Activated T-cell treated with anti-CD3 and anti-CD28 coated beads, Interleukin-2, amount 50 U/mL, for 4 hours (primary cell): ENCODE measurements around the gene NUP98. TPM values are rescaled to one million over a fixed set of nuclear protein-coding genes. Genes with fewer than 3 reads are reported as not detected.
A peak's percentile ranks its signal among the peaks of the same experiment; 100 is the strongest.

Experiments
- ATAC-seq, 2 donors: fragments of 200-7000 bp; cut with Tn5 transposase; one replicate each; pipeline ENCODE4 v1.10.0; 2021
- DNase-seq: peaks from one replicate; pipeline ENCODE4 v3.0.0-alpha.2; 2020
- H3K27me3 Mint-ChIP-seq: one replicate; pipeline ENCODE4 v1.8.0; 2021; ENCODE audit warnings: low read depth, mixed read lengths
- H3K36me3 Mint-ChIP-seq: one replicate; pipeline ENCODE4 v1.8.0; 2022; ENCODE audit warnings: mixed read lengths; ENCODE audit not compliant: insufficient read depth
- H3K4me1 Mint-ChIP-seq: one replicate; pipeline ENCODE4 v1.8.0; 2021; ENCODE audit warnings: low read depth, mixed read lengths
- H3K4me3 Mint-ChIP-seq: one replicate; pipeline ENCODE4 v1.8.0; 2021; ENCODE audit warnings: mild to moderate bottlenecking, moderate library complexity, mixed read lengths
- H3K9me3 Mint-ChIP-seq: one replicate; pipeline ENCODE4 v1.8.0; 2021; ENCODE audit warnings: mixed read lengths
- total RNA-seq, 3 donors: library from RNA; stranded (reverse); gene quantifications; one replicate each; pipeline ENCODE4 v1.2.1, GENCODE V29; 2021

Gene NUP98
- total RNA-seq, 3 donors from 2014 or later, result 118 to 124 (median 119) TPM

- Mint-ChIP-seq H3K36me3 (peaks cover 37% of the 10 kb centered on the region), H3K4me3 (no peak overlapping the region), H3K9me3 (no peaks in the 10 kb centered on the region), H3K4me1 (peaks cover 2% of the 10 kb centered on the region), H3K27me3 (no peaks in the 10 kb centered on the region)
- ATAC-seq (no peak), DNase-seq (no peak)
Observed at GRCh38 chr11:3710485-3711259, 86.7 kb downstream of the NUP98 start.

GRCh38 chr11:3709977-3710376 is 87.4 kb downstream of the NUP98 start:
- Mint-ChIP-seq H3K4me3 (no peak overlapping the region), H3K27me3 (no peaks in the 10 kb centered on the region), H3K4me1 (peaks cover 2% of the 10 kb centered on the region), H3K36me3 (peaks cover 42% of the 10 kb centered on the region), H3K9me3 (no peaks in the 10 kb centered on the region)
- ATAC-seq, result no peak
- DNase-seq, result no peak

- H3K4me3 Mint-ChIP-seq, result no peak overlapping the region
- no peaks in the 10 kb centered on the region for H3K9me3 Mint-ChIP-seq
- peaks cover 33% of the 10 kb centered on the region for H3K36me3 Mint-ChIP-seq
- DNase-seq, result no peak
- no peak for ATAC-seq
- peaks cover 2% of the 10 kb centered on the region for H3K4me1 Mint-ChIP-seq
- no peaks in the 10 kb centered on the region for H3K27me3 Mint-ChIP-seq
Observed at GRCh38 chr11:3707176-3707575, 90.2 kb downstream of the NUP98 start.

GRCh38 chr11:3703383-3703782 is 94.0 kb downstream of the NUP98 start:
- H3K4me3 Mint-ChIP-seq, result no peak overlapping the region
- no peaks in the 10 kb centered on the region for H3K9me3 Mint-ChIP-seq
- H3K4me1 Mint-ChIP-seq, result no peaks in the 10 kb centered on the region
- DNase-seq, result no peak
- peaks cover 46% of the 10 kb centered on the region for H3K36me3 Mint-ChIP-seq
- H3K27me3 Mint-ChIP-seq, result no peaks in the 10 kb centered on the region
- no peak for ATAC-seq

GRCh38 chr11:3700910-3701309 is 96.4 kb downstream of the NUP98 start:
- Mint-ChIP-seq H3K4me1 (no peaks in the 10 kb centered on the region), H3K27me3 (no peaks in the 10 kb centered on the region), H3K36me3 (peaks cover 44% of the 10 kb centered on the region), H3K4me3 (no peak overlapping the region), H3K9me3 (no peaks in the 10 kb centered on the region)
- ATAC-seq, result no peak
- DNase-seq, result no peak

- no peaks in the 10 kb centered on the region for H3K9me3 Mint-ChIP-seq
- H3K4me3 Mint-ChIP-seq, result no peak overlapping the region
- no peaks in the 10 kb centered on the region for H3K27me3 Mint-ChIP-seq
- DNase-seq (no peak), ATAC-seq (no peak)
- peaks cover 47% of the 10 kb centered on the region for H3K36me3 Mint-ChIP-seq
- H3K4me1 Mint-ChIP-seq, result no peaks in the 10 kb centered on the region
Observed at GRCh38 chr11:3700410-3700809, 96.9 kb downstream of the NUP98 start.

GRCh38 chr11:3686751-3687150 is 110.6 kb downstream of the NUP98 start:
- no peak for DNase-seq
- no peak for ATAC-seq
- Mint-ChIP-seq H3K27me3 (no peaks in the 10 kb centered on the region), H3K36me3 (peaks cover 35% of the 10 kb centered on the region), H3K4me3 (no peak overlapping the region), H3K9me3 (no peaks in the 10 kb centered on the region), H3K4me1 (peaks cover 7% of the 10 kb centered on the region)

- no peaks in the 10 kb centered on the region for H3K9me3 Mint-ChIP-seq
- H3K4me1 Mint-ChIP-seq, result peaks cover 7% of the 10 kb centered on the region
- no peak overlapping the region for H3K4me3 Mint-ChIP-seq
- ATAC-seq (no peak), DNase-seq (no peak)
- peaks cover 32% of the 10 kb centered on the region for H3K36me3 Mint-ChIP-seq
- H3K27me3 Mint-ChIP-seq, result no peaks in the 10 kb centered on the region
Observed at GRCh38 chr11:3685923-3686322, 111.4 kb downstream of the NUP98 start.

- no peaks in the 10 kb centered on the region for H3K9me3 Mint-ChIP-seq
- DNase-seq (no peak), ATAC-seq (no peak)
- H3K36me3 Mint-ChIP-seq, result peaks cover 35% of the 10 kb centered on the region
- no peak overlapping the region for H3K4me3 Mint-ChIP-seq
- H3K4me1 Mint-ChIP-seq, result peaks cover 7% of the 10 kb centered on the region
- no peaks in the 10 kb centered on the region for H3K27me3 Mint-ChIP-seq
Observed at GRCh38 chr11:3684819-3685172, 112.6 kb downstream of the NUP98 start.

GRCh38 chr11:3684129-3684818 is 113.1 kb downstream of the NUP98 start:
- DNase-seq, result no peak
- Mint-ChIP-seq H3K4me1 (peaks cover 7% of the 10 kb centered on the region), H3K4me3 (no peak overlapping the region), H3K9me3 (no peaks in the 10 kb centered on the region), H3K27me3 (no peaks in the 10 kb centered on the region), H3K36me3 (peaks cover 39% of the 10 kb centered on the region)
- ATAC-seq, result no peak

GRCh38 chr11:3683039-3683438 is 114.3 kb downstream of the NUP98 start:
- no peaks in the 10 kb centered on the region for H3K9me3 Mint-ChIP-seq
- H3K27me3 Mint-ChIP-seq, result no peaks in the 10 kb centered on the region
- ATAC-seq, result no peak
- no peak for DNase-seq
- peaks cover 46% of the 10 kb centered on the region for H3K36me3 Mint-ChIP-seq
- no peak overlapping the region for H3K4me3 Mint-ChIP-seq
- H3K4me1 Mint-ChIP-seq, result peaks cover 7% of the 10 kb centered on the region

GRCh38 chr11:3679077-3679476 is 118.3 kb downstream of the NUP98 start:
- DNase-seq (no peak), ATAC-seq (no peak)
- Mint-ChIP-seq H3K27me3 (no peaks in the 10 kb centered on the region), H3K4me1 (peaks cover 7% of the 10 kb centered on the region), H3K9me3 (no peaks in the 10 kb centered on the region), H3K36me3 (peaks cover 50% of the 10 kb centered on the region), H3K4me3 (no peak overlapping the region)

- no peak for DNase-seq
- peaks cover 55% of the 10 kb centered on the region for H3K36me3 Mint-ChIP-seq
- H3K27me3 Mint-ChIP-seq, result no peaks in the 10 kb centered on the region
- no peaks in the 10 kb centered on the region for H3K9me3 Mint-ChIP-seq
- ATAC-seq, result no peak
- H3K4me1 Mint-ChIP-seq, result no peaks in the 10 kb centered on the region
- no peak overlapping the region for H3K4me3 Mint-ChIP-seq
Observed at GRCh38 chr11:3675971-3676370, 121.4 kb downstream of the NUP98 start.

GRCh38 chr11:3674189-3674588 is 123.2 kb downstream of the NUP98 start:
- ATAC-seq, result peak in 1 of 2 donors; percentile 33

More at GRCh38 chr11:3674189-3674588, 123.2 kb downstream of the NUP98 start:
- peaks cover 55% of the 10 kb centered on the region for H3K36me3 Mint-ChIP-seq
- no peaks in the 10 kb centered on the region for H3K27me3 Mint-ChIP-seq
- H3K4me3 Mint-ChIP-seq, result no peak overlapping the region
- H3K4me1 Mint-ChIP-seq, result no peaks in the 10 kb centered on the region
- H3K9me3 Mint-ChIP-seq, result no peaks in the 10 kb centered on the region
- DNase-seq, result no peak
